Peyer's patch (tissue), 4 donors: ENCODE measurements around the gene DOHH.

ENCODE experiments used
- POLR2A ChIP-seq, 2 donors: fragments of 450-650 bp; IDR thresholded peaks; one replicate each; pipeline ENCODE4 v1.5.1; 2017; ENCODE audit warnings: antibody characterized with exemption in 2 of 2, mild to moderate bottlenecking in 2 of 2, moderate library complexity in 2 of 2
- TF ChIP-seq, protein P1 (sequence below), 6 experiments: fragments of 450-650 bp in 4 of 6; fragments of 200-600 bp in 2 of 6; sonication (generic) in 1 of 6; IDR thresholded peaks; one replicate each; pipeline ENCODE4 v1.5.1; 2017 to 2019; ENCODE audit warnings: antibody characterized with exemption in 6 of 6, mild to moderate bottlenecking in 3 of 6, moderate library complexity in 1 of 6

DNA sequence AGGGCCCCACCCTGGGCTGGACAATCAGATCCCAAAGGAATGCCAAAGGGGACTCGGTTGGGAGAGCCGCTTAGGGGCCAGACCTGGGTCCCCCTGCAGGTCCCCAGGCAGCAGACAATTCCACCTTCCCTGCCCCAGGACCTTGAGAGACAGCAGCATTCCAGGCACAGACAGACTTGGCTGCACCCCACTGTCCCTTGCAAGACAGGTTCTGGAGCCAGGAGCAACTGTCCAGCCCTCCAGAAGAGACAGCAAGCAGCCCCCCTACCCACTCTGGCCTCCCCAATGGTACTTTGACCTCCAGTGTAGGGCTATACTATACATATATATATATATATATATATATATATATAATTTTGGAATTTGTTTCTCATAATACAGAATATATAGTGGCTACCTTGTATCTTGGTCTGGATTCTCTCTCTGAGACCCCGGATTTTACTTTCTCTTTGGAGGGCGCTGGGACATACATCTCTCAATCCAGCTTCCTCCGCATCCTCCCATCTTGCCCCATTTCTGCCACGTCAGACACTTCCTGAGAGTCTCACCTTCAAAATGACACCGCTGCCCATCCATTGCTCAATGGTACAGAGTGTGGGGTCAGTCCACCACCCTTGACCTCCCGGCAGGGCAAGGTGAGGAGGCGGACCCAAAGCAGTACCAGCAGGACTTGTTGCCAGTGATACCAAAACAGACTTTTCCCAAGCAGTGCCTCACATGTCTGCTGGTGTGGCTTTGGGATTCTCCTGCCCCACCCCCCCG lies 32.9 kb downstream of the DOHH start:
- TF ChIP-seq, protein P1, sequence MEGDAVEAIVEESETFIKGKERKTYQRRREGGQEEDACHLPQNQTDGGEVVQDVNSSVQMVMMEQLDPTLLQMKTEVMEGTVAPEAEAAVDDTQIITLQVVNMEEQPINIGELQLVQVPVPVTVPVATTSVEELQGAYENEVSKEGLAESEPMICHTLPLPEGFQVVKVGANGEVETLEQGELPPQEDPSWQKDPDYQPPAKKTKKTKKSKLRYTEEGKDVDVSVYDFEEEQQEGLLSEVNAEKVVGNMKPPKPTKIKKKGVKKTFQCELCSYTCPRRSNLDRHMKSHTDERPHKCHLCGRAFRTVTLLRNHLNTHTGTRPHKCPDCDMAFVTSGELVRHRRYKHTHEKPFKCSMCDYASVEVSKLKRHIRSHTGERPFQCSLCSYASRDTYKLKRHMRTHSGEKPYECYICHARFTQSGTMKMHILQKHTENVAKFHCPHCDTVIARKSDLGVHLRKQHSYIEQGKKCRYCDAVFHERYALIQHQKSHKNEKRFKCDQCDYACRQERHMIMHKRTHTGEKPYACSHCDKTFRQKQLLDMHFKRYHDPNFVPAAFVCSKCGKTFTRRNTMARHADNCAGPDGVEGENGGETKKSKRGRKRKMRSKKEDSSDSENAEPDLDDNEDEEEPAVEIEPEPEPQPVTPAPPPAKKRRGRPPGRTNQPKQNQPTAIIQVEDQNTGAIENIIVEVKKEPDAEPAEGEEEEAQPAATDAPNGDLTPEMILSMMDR (IDR thresholded peaks at IDR 0.05) = no peak
- TF ChIP-seq POLR2A (IDR thresholded peaks at IDR 0.05) = no peak
